A673 (cell line): Measurements from ENCODE around the gene FSTL5. TPM values are rescaled to one million over a fixed set of nuclear protein-coding genes. Genes with fewer than 3 reads are reported as not detected.

Source experiments
- BruUV-seq: library from RNA; stranded (reverse); fragments of 400-500 nt; replicated peaks from 2 replicates; lab custom pipeline; 2021; lab: Mats Ljungman, UMichigan
- CTCF ChIA-PET: fragments of 300-600 bp; sonication (Branson Sonifier 250); formaldehyde crosslinking; loops from one replicate; lab custom pipeline; 2022; ENCODE audit warnings: antibody characterized with exemption; lab: Charles Lee
- POLR2A ChIA-PET: fragments of 300-600 bp; sonication (Branson Sonifier 250); formaldehyde crosslinking; loops from one replicate; lab custom pipeline; 2022; ENCODE audit warnings: antibody characterized with exemption; ENCODE audit not compliant: low non-redundant PET; lab: Charles Lee
- DNase-seq: peaks from one replicate; pipeline ENCODE4 v3.0.0-alpha.2; 2015; ENCODE audit warnings: low spot score
- H3K27ac ChIP-seq: fragments of 200-600 bp; sonication (generic); 2 replicates; pipeline ENCODE4 v1.5.1; 2016; ENCODE audit warnings: mixed run types, low read depth, mild to moderate bottlenecking, mixed read lengths, antibody characterized with exemption, low read length; ENCODE audit not compliant: poor library complexity, severe bottlenecking
- H3K27me3 ChIP-seq: fragments of 200-600 bp; sonication (generic); replicated peaks from 2 replicates; pipeline ENCODE4 v1.6.1; 2017; ENCODE audit warnings: mixed run types, low read depth, mild to moderate bottlenecking, mixed read lengths, antibody characterized with exemption, low read length; ENCODE audit not compliant: insufficient read depth, poor library complexity
- H3K36me3 ChIP-seq: fragments of 200-600 bp; sonication (generic); 2 replicates; pipeline ENCODE4 v1.6.1; 2016; ENCODE audit warnings: mixed run types, mild to moderate bottlenecking, mixed read lengths, antibody characterized with exemption, low read length; ENCODE audit not compliant: insufficient read depth, poor library complexity, severe bottlenecking
- H3K4me1 ChIP-seq: fragments of 200-600 bp; sonication (generic); 2 replicates; pipeline ENCODE4 v1.6.1; 2017; ENCODE audit warnings: mixed run types, mild to moderate bottlenecking, mixed read lengths, antibody characterized with exemption, low read length; ENCODE audit not compliant: insufficient read depth, poor library complexity, severe bottlenecking
- H3K4me3 ChIP-seq: fragments of 200-600 bp; sonication (generic); 2 replicates; pipeline ENCODE4 v1.5.1; 2016; ENCODE audit warnings: low read depth, mixed run types, mild to moderate bottlenecking, mixed read lengths, low read length; ENCODE audit not compliant: poor library complexity, severe bottlenecking
- H3K9me3 ChIP-seq: fragments of 200-600 bp; sonication (generic); 2 replicates; pipeline ENCODE4 v1.6.1; 2016; ENCODE audit warnings: mixed run types, low read depth, mild to moderate bottlenecking, mixed read lengths, antibody characterized with exemption, low read length; ENCODE audit not compliant: poor library complexity, severe bottlenecking
- CTCF ChIP-seq: fragments of 300-800, 200-600 bp; sonication (generic); conservative IDR thresholded peaks from 2 replicates; pipeline ENCODE4 v1.5.1; 2017; ENCODE audit warnings: low read depth, mild to moderate bottlenecking, antibody characterized with exemption, low read length, moderate library complexity, mixed read lengths
- EZH2 ChIP-seq: fragments of 200-600 bp; sonication (generic); IDR thresholded peaks from 2 replicates; pipeline ENCODE4 v1.6.1; 2017; ENCODE audit warnings: borderline replicate concordance, low read depth, mild to moderate bottlenecking, mixed read lengths, antibody characterized with exemption, low read length; ENCODE audit not compliant: poor library complexity, severe bottlenecking
- intact Hi-C: fragments of 100-400 bp; cut with micrococcal nuclease; formaldehyde crosslinking; loops from one replicate; pipeline ENCODE4 v1.10.0; 2022; ENCODE audit not compliant: unreplicated experiment
- total RNA-seq: library from RNA; stranded (reverse); gene quantifications from 2 replicates; pipeline ENCODE4 v1.2.3, GENCODE V29; 2021

Gene FSTL5
- total RNA-seq, 1 experiment from 2014 or later, result 0.15 TPM

DNA sequence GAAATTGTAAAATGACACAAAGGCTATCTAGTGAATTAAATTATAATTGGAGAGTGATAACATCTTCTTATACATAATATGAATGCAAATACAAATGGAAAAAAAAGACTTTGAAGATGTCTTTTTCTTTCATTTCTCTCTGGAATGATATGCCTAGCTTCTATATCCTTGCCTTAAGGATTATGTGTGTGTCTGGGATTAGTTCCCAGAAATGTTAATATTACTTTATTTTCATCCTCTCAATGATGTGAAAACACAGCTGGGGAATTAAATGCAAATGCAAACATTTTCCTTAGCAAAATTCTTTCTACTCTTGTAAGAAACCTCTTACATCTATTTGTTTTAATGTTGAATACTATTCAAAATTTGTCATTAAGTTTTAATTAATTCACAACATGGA, 441.9 kb downstream of the FSTL5 start:
- Histone ChIP-seq H3K36me3 (no peaks in the 10 kb centered on the region), H3K27me3 (no peaks in the 10 kb centered on the region), H3K9me3 (no peaks in the 10 kb centered on the region), H3K27ac (no peak overlapping the region), H3K4me3 (no peak overlapping the region), H3K4me1 (no peaks in the 10 kb centered on the region)
- ChIA-PET CTCF (no interaction called here), POLR2A (no interaction called here)
- no peak for DNase-seq
- BruUV-seq, result no TSS peak
- TF ChIP-seq CTCF, result no peak
- TF ChIP-seq EZH2, result no peak
- intact Hi-C loops, result no loop called here

GRCh38 chr4:161717084-161717483, 446.7 kb downstream of the FSTL5 start:
- intact Hi-C loops, result no loop called here
- Histone ChIP-seq H3K4me1 (no peaks in the 10 kb centered on the region), H3K27me3 (no peaks in the 10 kb centered on the region), H3K9me3 (no peaks in the 10 kb centered on the region), H3K4me3 (no peak overlapping the region), H3K36me3 (no peaks in the 10 kb centered on the region), H3K27ac (no peak overlapping the region)
- no TSS peak for BruUV-seq
- DNase-seq, result no peak
- ChIA-PET CTCF (no interaction called here), POLR2A (no interaction called here)
- TF ChIP-seq CTCF (no peak), EZH2 (no peak)

DNA sequence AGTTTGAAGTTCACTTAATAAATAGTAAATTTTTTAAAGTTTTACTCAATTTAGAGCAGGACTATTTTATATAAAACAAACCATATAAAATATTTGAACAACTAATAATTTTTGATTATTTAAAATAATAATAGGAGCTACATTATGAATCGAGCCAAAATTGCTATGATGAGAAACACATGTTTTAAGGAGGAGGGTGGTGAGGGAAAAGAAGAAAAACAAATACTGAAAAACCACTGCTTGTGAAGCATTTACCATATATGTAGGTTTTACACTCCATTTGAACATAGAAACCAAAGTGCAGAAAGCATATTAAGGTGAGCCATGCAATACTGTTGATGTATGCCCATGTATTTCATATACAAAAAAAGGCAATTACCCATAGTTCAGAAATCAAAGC, 448.9 kb downstream of the FSTL5 start:
- Histone ChIP-seq H3K36me3 (no peaks in the 10 kb centered on the region), H3K4me3 (no peak overlapping the region), H3K27me3 (no peaks in the 10 kb centered on the region), H3K27ac (no peak overlapping the region), H3K9me3 (no peaks in the 10 kb centered on the region), H3K4me1 (no peaks in the 10 kb centered on the region)
- intact Hi-C loops, result no loop called here
- CTCF ChIA-PET, result no interaction called here
- POLR2A ChIA-PET, result no interaction called here
- BruUV-seq, result no TSS peak
- TF ChIP-seq CTCF, result no peak
- TF ChIP-seq EZH2, result no peak
- DNase-seq, result no peak
